GM12878 (cell line): Measurements from ENCODE around the gene TDRD10. TPM values are rescaled to one million over a fixed set of nuclear protein-coding genes. Genes with fewer than 3 reads are reported as not detected.

ENCODE experiments used
- ATAC-seq: fragments of 200-7000 bp; cut with Tn5 transposase; 3 replicates; pipeline ENCODE4 v1.9.1; 2020; ENCODE audit warnings: mild to moderate bottlenecking, moderate library complexity
- BruUV-seq: library from RNA; stranded (reverse); fragments of 400-500 nt; replicated peaks from 2 replicates; lab custom pipeline; 2021; lab: Mats Ljungman, UMichigan
- CTCF ChIA-PET: fragments of 300-600 bp; sonication (Branson Sonifier 250); formaldehyde crosslinking; extraction: SDS; loops from one replicate; lab custom pipeline; 2021; ENCODE audit warnings: inconsistent platforms; lab: Yijun Ruan, JAX
- POLR2A ChIA-PET: fragments of 350-600 bp; formaldehyde crosslinking; extraction: SDS; loops from one replicate; lab custom pipeline; 2021; ENCODE audit warnings: inconsistent platforms; lab: Charles Lee
- RAD21 ChIA-PET: fragments of 300-600 bp; sonication (Branson Sonifier 250); formaldehyde crosslinking; loops from one replicate; lab custom pipeline; 2023; ENCODE audit warnings: antibody characterized with exemption; ENCODE audit not compliant: unreplicated experiment; lab: Charles Lee
- SMC1A ChIA-PET: fragments of 300-600 bp; sonication (Branson Sonifier 250); formaldehyde crosslinking; loops from one replicate; lab custom pipeline; 2023; ENCODE audit not compliant: unreplicated experiment, uncharacterized antibody; lab: Charles Lee
- DNase-seq: peaks from one replicate; pipeline ENCODE4 v3.0.0-alpha.2; 2011; ENCODE audit warnings: low read depth, low spot score
- FAIRE-seq: peaks from 3 replicates; lab custom pipeline; 2011; peaks lifted over from hg19 to GRCh38; lab: Jason Lieb, UNC
- H2AFZ ChIP-seq: 2 replicates; pipeline ENCODE4 v1.6.0; 2011; ENCODE audit warnings: low read depth, low read length, control low read depth; ENCODE audit not compliant: control insufficient read depth
- H3K27ac ChIP-seq: 2 replicates; pipeline ENCODE4 v1.5.1; 2011; ENCODE audit warnings: control low read depth; ENCODE audit not compliant: control insufficient read depth, insufficient read depth
- H3K27me3 ChIP-seq, 2 experiments: replicated peaks in 1 of 2; 2 replicates each; pipeline versions ENCODE4 v1.6.0 to v1.6.1; 2011; ENCODE audit warnings: low read length in 1 of 2; ENCODE audit not compliant: control insufficient read depth in 2 of 2, insufficient read depth in 2 of 2
- H3K36me3 ChIP-seq, 2 experiments: 2 replicates each; pipeline ENCODE4 v1.5.1; 2011; ENCODE audit warnings: low read length in 1 of 2; ENCODE audit not compliant: control insufficient read depth in 2 of 2, insufficient read depth in 2 of 2
- H3K4me1 ChIP-seq: 2 replicates; pipeline ENCODE4 v1.6.1; 2011; ENCODE audit warnings: mild to moderate bottlenecking, low read length, moderate library complexity, mixed read lengths; ENCODE audit not compliant: control insufficient read depth, insufficient read depth
- H3K4me2 ChIP-seq: 2 replicates; pipeline ENCODE4 v1.6.0; 2011; ENCODE audit warnings: control low read depth; ENCODE audit not compliant: control insufficient read depth, insufficient read depth
- H3K4me3 ChIP-seq: fragments of 200-600 bp; sonication (generic); 2 replicates; pipeline ENCODE4 v1.5.1; 2016
- H3K79me2 ChIP-seq: 2 replicates; pipeline ENCODE4 v1.6.0; 2011; ENCODE audit warnings: low read length; ENCODE audit not compliant: control insufficient read depth, insufficient read depth
- H3K9ac ChIP-seq: 2 replicates; pipeline ENCODE4 v1.8.0; 2011; ENCODE audit warnings: low read length, control low read depth, mixed read lengths; ENCODE audit not compliant: control insufficient read depth, insufficient read depth
- H3K9me3 ChIP-seq: replicated peaks from 3 replicates; pipeline ENCODE4 v1.5.1; 2011; ENCODE audit warnings: mild to moderate bottlenecking, low read length; ENCODE audit not compliant: control insufficient read depth, insufficient read depth
- H4K20me1 ChIP-seq: 2 replicates; pipeline ENCODE4 v1.6.0; 2011; ENCODE audit not compliant: control insufficient read depth, insufficient read depth
- BMI1 ChIP-seq: fragments of 450-650 bp; IDR thresholded peaks from 2 replicates; pipeline ENCODE4 v1.6.1; 2016; ENCODE audit warnings: mild to moderate bottlenecking, moderate library complexity, borderline replicate concordance
- CREM ChIP-seq: IDR thresholded peaks from 2 replicates; pipeline ENCODE4 v1.6.1; 2014; ENCODE audit warnings: antibody characterized with exemption, low read depth
- ESRRA ChIP-seq: IDR thresholded peaks from 2 replicates; pipeline ENCODE4 v1.6.1; 2012; ENCODE audit warnings: mild to moderate bottlenecking, low read length, improper control_type of control experiment
- FOXM1 ChIP-seq: IDR thresholded peaks from 2 replicates; pipeline ENCODE4 v1.6.1; 2012; ENCODE audit warnings: low read depth, mild to moderate bottlenecking, inconsistent platforms, low read length, moderate library complexity
- GATAD2B ChIP-seq: fragments of 450-650 bp; conservative IDR thresholded peaks from 2 replicates; pipeline ENCODE4 v1.6.1; 2017; ENCODE audit warnings: low read depth, mild to moderate bottlenecking, moderate library complexity
- IKZF2 ChIP-seq, 2 experiments: fragments of 450-650 bp; IDR thresholded peaks; 2 replicates each; pipeline ENCODE4 v1.6.1; 2017; ENCODE audit warnings: mild to moderate bottlenecking in 2 of 2, moderate library complexity in 2 of 2
- KAT2A ChIP-seq: conservative IDR thresholded peaks from 2 replicates; pipeline ENCODE4 v1.6.1; 2011; ENCODE audit warnings: low read depth, low read length; ENCODE audit not compliant: control insufficient read depth
- MAX ChIP-seq: IDR thresholded peaks from 2 replicates; pipeline ENCODE4 v1.6.1; 2012; ENCODE audit warnings: low read depth, low read length, improper control_type of control experiment
- NFYA ChIP-seq: IDR thresholded peaks from 2 replicates; pipeline ENCODE4 v1.6.1; 2011; ENCODE audit warnings: low read depth, mild to moderate bottlenecking, low read length, improper control_type of control experiment, borderline replicate concordance
- NKRF ChIP-seq: fragments of 450-650 bp; conservative IDR thresholded peaks from 2 replicates; pipeline ENCODE4 v1.6.1; 2017; ENCODE audit warnings: mild to moderate bottlenecking, moderate library complexity
- NR2F1 ChIP-seq: fragments of 450-650 bp; conservative IDR thresholded peaks from 2 replicates; pipeline ENCODE4 v1.6.1; 2017; ENCODE audit warnings: mild to moderate bottlenecking
- POLR2AphosphoS2 ChIP-seq: IDR thresholded peaks from 2 replicates; pipeline ENCODE4 v1.6.1; 2011; ENCODE audit warnings: low read depth, mild to moderate bottlenecking, low read length, improper control_type of control experiment, moderate library complexity
- RBBP5 ChIP-seq: fragments of 200-600 bp; sonication (generic); conservative IDR thresholded peaks from 2 replicates; pipeline ENCODE4 v1.6.1; 2016
- SREBF1 ChIP-seq: IDR thresholded peaks from 2 replicates; pipeline ENCODE4 v1.6.1; 2012; ENCODE audit warnings: mild to moderate bottlenecking, low read length
- SUPT20H ChIP-seq: IDR thresholded peaks from 2 replicates; pipeline ENCODE4 v1.6.1; 2011; ENCODE audit warnings: low read depth, mild to moderate bottlenecking, low read length, moderate library complexity, borderline replicate concordance; ENCODE audit not compliant: control insufficient read depth
- TAF1 ChIP-seq: IDR thresholded peaks from 2 replicates; pipeline ENCODE4 v1.6.1; 2011; ENCODE audit warnings: mild to moderate bottlenecking, low read depth, low read length, borderline replicate concordance
- ZSCAN29 ChIP-seq: fragments of 450-650 bp; IDR thresholded peaks from 2 replicates; pipeline ENCODE4 v1.6.1; 2017; ENCODE audit warnings: mild to moderate bottlenecking, moderate library complexity
- WGBS: methylation state at CpG from one replicate; pipeline ENCODE4 v1.1.6; 2016; ENCODE audit warnings: low lambda C conversion rate; ENCODE audit not compliant: insufficient replicate concordance, insufficient coverage; ENCODE audit errors: missing lambda C conversion rate; 5-methylcytosine and 5-hydroxymethylcytosine counted together
- in situ Hi-C: fragments of 300-500 bp; cut with MboI; formaldehyde crosslinking; loops from 9 replicates; pipeline ENCODE4 v1.14.3; 2018; ENCODE audit warnings: mixed read lengths
- intact Hi-C: fragments of 100-400 bp; cut with micrococcal nuclease; formaldehyde crosslinking; loops from one replicate; pipeline ENCODE4 v1.14.2; 2022; ENCODE audit not compliant: unreplicated experiment
- polyA plus RNA-seq, 11 experiments: library from polyadenylated mRNA; depleted of rRNA in 4 of 11; unstranded in 6 of 11; stranded (reverse) in 5 of 11; fragments of >200 nt; fragmentation: Nextera tagmentation in 4 of 11; fragmentation: Illumina TruSeq in 1 of 11; extraction: Ambion mirVana in 4 of 11; extraction: Trizol in 1 of 11; gene quantifications; 1 replicate in 1 of 11; 2 replicates in 10 of 11; pipeline versions ENCODE4 v1.2.1 to v1.2.3, GENCODE V29; 2011 to 2016; ENCODE audit warnings: inconsistent platforms in 2 of 11, missing spikeins in 2 of 11, low read depth in 1 of 11
- total RNA-seq, 4 experiments: library from RNA; depleted of rRNA in 3 of 4; stranded (reverse); fragments of >200 nt in 3 of 4; fragmentation: Illumina TruSeq in 1 of 4; extraction: Trizol in 1 of 4; gene quantifications; 2 replicates each; pipeline versions ENCODE4 v1.2.1 to v1.2.3, GENCODE V29; 2013 to 2021

The TDRD10 gene
- total and polyA plus RNA-seq, 10 of the 15 experiments (the other 5 are each of a cell fraction or from before 2014, with no cell fraction given), result not detected

GRCh38 chr1:154539486-154540483, 37.8 kb downstream of the TDRD10 start:
- in situ Hi-C loops, result no loop called here
- TF ChIP-seq NFYA (no peak), CREM (no peak), NKRF (no peak), KAT2A (no peak), BMI1 (no peak), SUPT20H (no peak), GATAD2B (no peak), IKZF2 (IDR thresholded peaks at IDR 0.05) (no peak), ZSCAN29 (no peak), RBBP5 (no peak), ESRRA (no peak), NR2F1 (no peak), SREBF1 (no peak), FOXM1 (no peak), MAX (no peak), POLR2AphosphoS2 (no peak), TAF1 (no peak)
- intact Hi-C loops, result no loop called here
- ChIA-PET RAD21 (interaction anchor here (1.2 kb wide), 1 partner anchor 61 kb away, joined by 4 read pairs; no protein-coding TSS in a partner anchor), SMC1A (no interaction called here), POLR2A (interaction anchor here (0.6 to 1.0 kb wide), 2 partner anchors 47 to 55 kb away, joined by 3 read pairs; no protein-coding TSS in a partner anchor), CTCF (interaction anchor here (0.7 to 0.9 kb wide), 2 partner anchors 59 kb away, joined by 3 read pairs; no protein-coding TSS in a partner anchor)
- no peaks in the 10 kb centered on the region for H3K36me3 ChIP-seq
- no peak overlapping the region for H3K4me2 ChIP-seq
- H3K9ac ChIP-seq, result no peak overlapping the region
- H2AFZ ChIP-seq, result no peak overlapping the region
- WGBS, result 40% methylated on average over 8 of the region's 9 CpGs
- no peak overlapping the region for H3K4me3 ChIP-seq
- DNase-seq, result no peak
- H3K4me1 ChIP-seq, result no peaks in the 10 kb centered on the region
- no peaks in the 10 kb centered on the region for H3K9me3 ChIP-seq
- no peak for ATAC-seq
- peaks cover 3% of the 10 kb centered on the region in 2 experiments; a peak in 2 of 4 replicates for H3K27me3 ChIP-seq
- no peak for FAIRE-seq
- no peaks in the 10 kb centered on the region for H4K20me1 ChIP-seq
- H3K79me2 ChIP-seq, result no peaks in the 10 kb centered on the region
- no TSS peak for BruUV-seq
- no peak overlapping the region for H3K27ac ChIP-seq
